ENCODE data around the gene KRTAP12-3.
"Not testable (repeated sequence)": the region's sequence is repeated elsewhere in the genome, so short reads cannot be mapped to it uniquely, and the experiment has no call there.

KRTAP12-3 gene

GRCh38 chr21:44637018-44637850, 20.5 kb upstream of the KRTAP12-3 start, which contains the start of gene KRTAP10-10:
Gene KRTAP10-10, plus strand, starts transcription at chr21:44637356. Its CDS starts 62 bp downstream, at chr21:44637418.
- no peak within 1 kb of the TSS for H3K4me3 ChIP-seq (ENCODE audit: low read depth, low read length)
- no peak for DNase-seq (ENCODE audit: low read depth)
- no peak for TF ChIP-seq CTCF (IDR thresholded peaks at IDR 0.05; ENCODE audit: low read depth, low read length, missing control alignments)
- in situ Hi-C loops (cut with HindIII; ENCODE audit: low sequenced_read_pairs) = no loop called here

GRCh38 chr21:44637851-44638348, 19.8 kb upstream of the KRTAP12-3 start:
- in situ Hi-C loops (cut with HindIII; ENCODE audit: low sequenced_read_pairs); H3K4me3 ChIP-seq (ENCODE audit: low read depth, low read length): not testable (repeated sequence)

GRCh38 chr21:44638506-44639330, 19.0 kb upstream of the KRTAP12-3 start:
- DNase-seq (ENCODE audit: low read depth); H3K4me3 ChIP-seq (ENCODE audit: low read depth, low read length); in situ Hi-C loops (cut with HindIII; ENCODE audit: low sequenced_read_pairs): not testable (repeated sequence)

More at GRCh38 chr21:44637851-44638348, 19.8 kb upstream of the KRTAP12-3 start:
- not testable (repeated sequence) for DNase-seq (ENCODE audit: low read depth)

- no peak for DNase-seq (ENCODE audit: low read depth)
- in situ Hi-C loops (cut with HindIII; ENCODE audit: low sequenced_read_pairs) = no loop called here
- TF ChIP-seq CTCF (IDR thresholded peaks at IDR 0.05; ENCODE audit: low read depth, low read length, missing control alignments) = no peak
- no peak overlapping the region for H3K4me3 ChIP-seq (ENCODE audit: low read depth, low read length)
These were observed 18.4 kb upstream of the KRTAP12-3 start for GRCh38 chr21:44639331-44639655.

- TF ChIP-seq CTCF (IDR thresholded peaks at IDR 0.05; ENCODE audit: low read depth, low read length, missing control alignments) = no peak
- DNase-seq (ENCODE audit: low read depth) = no peak
- H3K4me3 ChIP-seq (ENCODE audit: low read depth, low read length) = no peak overlapping the region
- in situ Hi-C loops (cut with HindIII; ENCODE audit: low sequenced_read_pairs) = no loop called here
These were observed 17.0 kb upstream of the KRTAP12-3 start for GRCh38 chr21:44640761-44641160.

GRCh38 chr21:44643741-44644310, 13.9 kb upstream of the KRTAP12-3 start:
- TF ChIP-seq CTCF (IDR thresholded peaks at IDR 0.05; ENCODE audit: low read depth, low read length, missing control alignments) = no peak
- in situ Hi-C loops (cut with HindIII; ENCODE audit: low sequenced_read_pairs) = no loop called here
- DNase-seq (ENCODE audit: low read depth) = no peak
- H3K4me3 ChIP-seq (ENCODE audit: low read depth, low read length) = no peak overlapping the region

- no peak for TF ChIP-seq CTCF (IDR thresholded peaks at IDR 0.05; ENCODE audit: low read depth, low read length, missing control alignments)
- no peak for DNase-seq (ENCODE audit: low read depth)
- no peak overlapping the region for H3K4me3 ChIP-seq (ENCODE audit: low read depth, low read length)
- in situ Hi-C loops (cut with HindIII; ENCODE audit: low sequenced_read_pairs) = loop anchor here (5.0 kb wide), 1 partner anchor 47 kb away; no protein-coding TSS in a partner anchor
These were observed 12.9 kb upstream of the KRTAP12-3 start for GRCh38 chr21:44644878-44645277.

- not testable (repeated sequence) for H3K4me3 ChIP-seq (ENCODE audit: low read depth, low read length); DNase-seq (ENCODE audit: low read depth)
- in situ Hi-C loops (cut with HindIII; ENCODE audit: low sequenced_read_pairs) = loop anchor here (5.0 kb wide), 1 partner anchor 46 kb away; no protein-coding TSS in a partner anchor
These were observed 11.1 kb upstream of the KRTAP12-3 start, which contains the start of gene KRTAP10-11 for GRCh38 chr21:44646366-44647221. Gene KRTAP10-11, plus strand, starts transcription at chr21:44646414. Its CDS starts 45 bp downstream, at chr21:44646459.

Measured in astrocyte of the cerebellum (primary cell).